Activated naive CD4-positive, alpha-beta T cell treated with anti-CD3 and anti-CD28 coated beads, Interleukin-2, amount 10 ng/mL, durations not matched to agents 7 days and 5 days (primary cell): ENCODE measurements around the gene RALY.

ENCODE experiments used
- CTCF ChIA-PET: fragments of 350-600 bp; sonication (Branson Sonifier 250); formaldehyde crosslinking; loops from one replicate; lab custom pipeline; 2021; ENCODE audit warnings: antibody characterized with exemption; lab: Charles Lee
- DNase-seq: peaks from one replicate; pipeline ENCODE4 v3.0.0-alpha.2; 2020
- H3K27ac Mint-ChIP-seq: one replicate; pipeline ENCODE4 v1.8.0; 2021; ENCODE audit warnings: mild to moderate bottlenecking, moderate library complexity, mixed read lengths
- H3K27me3 Mint-ChIP-seq: one replicate; pipeline ENCODE4 v1.8.0; 2021; ENCODE audit warnings: mild to moderate bottlenecking, mixed read lengths
- H3K36me3 Mint-ChIP-seq: one replicate; pipeline ENCODE4 v1.8.0; 2021; ENCODE audit warnings: mixed read lengths
- H3K4me1 Mint-ChIP-seq: one replicate; pipeline ENCODE4 v1.8.0; 2021; ENCODE audit warnings: mixed read lengths
- H3K4me3 Mint-ChIP-seq: one replicate; pipeline ENCODE4 v1.8.0; 2021; ENCODE audit warnings: mild to moderate bottlenecking, moderate library complexity, mixed read lengths
- H3K9me3 Mint-ChIP-seq: one replicate; pipeline ENCODE4 v1.8.0; 2021; ENCODE audit warnings: mixed read lengths

RALY gene

GRCh38 chr20:33976959-33977358 is 16.8 kb upstream of the RALY start:
- no peak for DNase-seq
- no peaks in the 10 kb centered on the region for H3K4me1 Mint-ChIP-seq
- CTCF ChIA-PET, result no interaction called here
- H3K27ac Mint-ChIP-seq, result no peak overlapping the region
- H3K36me3 Mint-ChIP-seq, result no peaks in the 10 kb centered on the region
- no peaks in the 10 kb centered on the region for H3K9me3 Mint-ChIP-seq
- no peak overlapping the region for H3K4me3 Mint-ChIP-seq
- H3K27me3 Mint-ChIP-seq, result peaks cover 26% of the 10 kb centered on the region

GRCh38 chr20:33977535-33977934 is 16.2 kb upstream of the RALY start:
- H3K9me3 Mint-ChIP-seq, result no peaks in the 10 kb centered on the region
- CTCF ChIA-PET, result no interaction called here
- no peak overlapping the region for H3K27ac Mint-ChIP-seq
- H3K4me3 Mint-ChIP-seq, result no peak overlapping the region
- DNase-seq, result no peak
- H3K27me3 Mint-ChIP-seq, result peaks cover 30% of the 10 kb centered on the region
- H3K4me1 Mint-ChIP-seq, result no peaks in the 10 kb centered on the region
- H3K36me3 Mint-ChIP-seq, result no peaks in the 10 kb centered on the region

- peaks cover 34% of the 10 kb centered on the region for H3K27me3 Mint-ChIP-seq
- H3K36me3 Mint-ChIP-seq, result no peaks in the 10 kb centered on the region
- H3K9me3 Mint-ChIP-seq, result no peaks in the 10 kb centered on the region
- CTCF ChIA-PET, result no interaction called here
- DNase-seq, result no peak
- no peaks in the 10 kb centered on the region for H3K4me1 Mint-ChIP-seq
- H3K27ac Mint-ChIP-seq, result no peak overlapping the region
- H3K4me3 Mint-ChIP-seq, result no peak overlapping the region
Measured at GRCh38 chr20:33979094-33979493, 14.6 kb upstream of the RALY start.

- no peak for DNase-seq
- Mint-ChIP-seq H3K4me1 (no peaks in the 10 kb centered on the region), H3K36me3 (no peaks in the 10 kb centered on the region), H3K9me3 (no peaks in the 10 kb centered on the region), H3K27me3 (peaks cover 39% of the 10 kb centered on the region), H3K4me3 (no peak overlapping the region), H3K27ac (no peak overlapping the region)
- CTCF ChIA-PET, result no interaction called here
Measured at GRCh38 chr20:33981347-33981746, 12.4 kb upstream of the RALY start.

GRCh38 chr20:33981964-33982363 is 11.7 kb upstream of the RALY start:
- DNase-seq, result no peak
- no peaks in the 10 kb centered on the region for H3K4me1 Mint-ChIP-seq
- H3K36me3 Mint-ChIP-seq, result no peaks in the 10 kb centered on the region
- CTCF ChIA-PET, result interaction anchor here (0.7 kb wide), 1 partner anchor 10 kb away, joined by 3 read pairs; no protein-coding TSS in a partner anchor
- no peak overlapping the region for H3K27ac Mint-ChIP-seq
- H3K27me3 Mint-ChIP-seq, result peaks cover 39% of the 10 kb centered on the region
- no peaks in the 10 kb centered on the region for H3K9me3 Mint-ChIP-seq
- no peak overlapping the region for H3K4me3 Mint-ChIP-seq

- no peak for DNase-seq
- Mint-ChIP-seq H3K9me3 (no peaks in the 10 kb centered on the region), H3K27me3 (peaks cover 31% of the 10 kb centered on the region), H3K4me3 (no peak overlapping the region), H3K27ac (no peak overlapping the region), H3K4me1 (no peaks in the 10 kb centered on the region), H3K36me3 (no peaks in the 10 kb centered on the region)
- CTCF ChIA-PET, result no interaction called here
Measured at GRCh38 chr20:33983371-33983770, 10.3 kb upstream of the RALY start.

- H3K27me3 Mint-ChIP-seq, result peaks cover 28% of the 10 kb centered on the region
- no peak overlapping the region for H3K27ac Mint-ChIP-seq
- DNase-seq, result no peak
- H3K9me3 Mint-ChIP-seq, result no peaks in the 10 kb centered on the region
- no peak overlapping the region for H3K4me3 Mint-ChIP-seq
- CTCF ChIA-PET, result no interaction called here
- no peaks in the 10 kb centered on the region for H3K4me1 Mint-ChIP-seq
- H3K36me3 Mint-ChIP-seq, result no peaks in the 10 kb centered on the region
Measured at GRCh38 chr20:33984182-33984719, 9.5 kb upstream of the RALY start.

GRCh38 chr20:33985280-33985679 is 8.4 kb upstream of the RALY start:
- Mint-ChIP-seq H3K9me3 (no peaks in the 10 kb centered on the region), H3K27ac (no peak overlapping the region), H3K36me3 (peaks cover 4% of the 10 kb centered on the region), H3K4me1 (peaks cover 4% of the 10 kb centered on the region), H3K27me3 (peaks cover 20% of the 10 kb centered on the region), H3K4me3 (no peak overlapping the region)
- DNase-seq, result no peak
- CTCF ChIA-PET, result no interaction called here

GRCh38 chr20:33985830-33986229 is 7.9 kb upstream of the RALY start:
- Mint-ChIP-seq H3K4me3 (no peak overlapping the region), H3K4me1 (peaks cover 8% of the 10 kb centered on the region), H3K9me3 (no peaks in the 10 kb centered on the region), H3K36me3 (peaks cover 4% of the 10 kb centered on the region), H3K27ac (no peak overlapping the region), H3K27me3 (peaks cover 16% of the 10 kb centered on the region)
- no peak for DNase-seq
- CTCF ChIA-PET, result no interaction called here

GRCh38 chr20:33986560-33987216 is 7.0 kb upstream of the RALY start:
- Mint-ChIP-seq H3K4me1 (peaks cover 16% of the 10 kb centered on the region), H3K4me3 (no peak overlapping the region), H3K36me3 (peaks cover 4% of the 10 kb centered on the region), H3K9me3 (no peaks in the 10 kb centered on the region), H3K27ac (no peak overlapping the region), H3K27me3 (peaks cover 14% of the 10 kb centered on the region)
- DNase-seq, result no peak
- CTCF ChIA-PET, result no interaction called here

GRCh38 chr20:33990075-33990474 is 3.6 kb upstream of the RALY start:
- Mint-ChIP-seq H3K9me3 (no peaks in the 10 kb centered on the region), H3K4me3 (no peak overlapping the region), H3K27ac (no peak overlapping the region), H3K36me3 (peaks cover 11% of the 10 kb centered on the region), H3K27me3 (no peaks in the 10 kb centered on the region), H3K4me1 (peaks cover 31% of the 10 kb centered on the region)
- no peak for DNase-seq
- CTCF ChIA-PET, result no interaction called here

GRCh38 chr20:33991502-33991901 is 2.2 kb upstream of the RALY start:
- DNase-seq, result no peak
- Mint-ChIP-seq H3K9me3 (no peaks in the 10 kb centered on the region), H3K36me3 (peaks cover 19% of the 10 kb centered on the region), H3K27me3 (no peaks in the 10 kb centered on the region), H3K4me1 (peaks cover 42% of the 10 kb centered on the region), H3K4me3 (peak overlapping the region; percentile 81), H3K27ac (peak overlapping the region; percentile 47)
- CTCF ChIA-PET, result interaction anchor here (1.1 kb wide), 1 partner anchor 9 kb away, joined by 3 read pairs; no protein-coding TSS in a partner anchor

- peaks cover 49% of the 10 kb centered on the region for H3K4me1 Mint-ChIP-seq
- DNase-seq, result no peak
- H3K4me3 Mint-ChIP-seq, result peak overlapping the region; percentile 81
- peak overlapping the region; percentile 98 for H3K27ac Mint-ChIP-seq
- CTCF ChIA-PET, result interaction anchor here (1.1 kb wide), 1 partner anchor 10 kb away, joined by 3 read pairs; no protein-coding TSS in a partner anchor
- no peaks in the 10 kb centered on the region for H3K27me3 Mint-ChIP-seq
- peaks cover 26% of the 10 kb centered on the region for H3K36me3 Mint-ChIP-seq
- no peaks in the 10 kb centered on the region for H3K9me3 Mint-ChIP-seq
Measured at GRCh38 chr20:33992145-33992922, 1.4 kb upstream of the RALY start.

GRCh38 chr20:33992923-33993575 is 662 bp upstream of the RALY start:
- CTCF ChIA-PET, result interaction anchor here (0.8 kb wide), 1 partner anchor 201 kb away, joined by 4 read pairs; no protein-coding TSS in a partner anchor
- Mint-ChIP-seq H3K27me3 (no peaks in the 10 kb centered on the region), H3K36me3 (peaks cover 29% of the 10 kb centered on the region), H3K4me3 (peak overlapping the region; percentile 81), H3K4me1 (peaks cover 57% of the 10 kb centered on the region), H3K9me3 (no peaks in the 10 kb centered on the region), H3K27ac (peak overlapping the region; percentile 98)
- peak; percentile 99 for DNase-seq
